Stimulated activated CD8-positive, alpha-beta memory T cell treated with anti-CD3 and anti-CD28 coated beads, Interleukin-15, amount 100 ng/mL, for 4 hours (primary cell): ENCODE results near the gene DGAT2.
"Not testable (repeated sequence)": the region's sequence is repeated elsewhere in the genome, so short reads cannot be mapped to it uniquely, and the experiment has no call there.

Experiments used
- DNase-seq, 2 donors: peaks; one replicate each; pipeline ENCODE4 v3.0.0-alpha.2; 2020; ENCODE audit warnings: low read depth in 2 of 2

DGAT2 gene

GRCh38 chr11:75768112-75768908 is at the start of gene DGAT2:
DGAT2 (plus strand) TSS chr11:75768778; CDS start chr11:75768992, 214 bp downstream.
- DNase-seq, result peak; percentile 41 to 50

- DNase-seq, result no peak
Measured at GRCh38 chr11:75719340-75720239, 49.0 kb upstream of the DGAT2 start.

GRCh38 chr11:75720639-75721038 is 47.9 kb upstream of the DGAT2 start:
- no peak for DNase-seq

- DNase-seq, result no peak
Measured at GRCh38 chr11:75721852-75722668, 46.5 kb upstream of the DGAT2 start.

GRCh38 chr11:75722669-75723042 is 45.9 kb upstream of the DGAT2 start:
- no peak for DNase-seq

- no peak for DNase-seq
Measured at GRCh38 chr11:75725547-75726320, 42.8 kb upstream of the DGAT2 start.

GRCh38 chr11:75728992-75729391 is 39.6 kb upstream of the DGAT2 start:
- no peak for DNase-seq

- no peak for DNase-seq
Measured at GRCh38 chr11:75731095-75731494, 37.5 kb upstream of the DGAT2 start.

- no peak for DNase-seq
Measured at GRCh38 chr11:75733071-75733430, 35.5 kb upstream of the DGAT2 start.

- no peak for DNase-seq
Measured at GRCh38 chr11:75733431-75734107, 35.0 kb upstream of the DGAT2 start.

GRCh38 chr11:75734491-75735180 is 33.9 kb upstream of the DGAT2 start:
- no peak for DNase-seq

- DNase-seq, result no peak
Measured at GRCh38 chr11:75735181-75735845, 33.3 kb upstream of the DGAT2 start.

GRCh38 chr11:75737314-75737713 is 31.3 kb upstream of the DGAT2 start:
- no peak for DNase-seq

GRCh38 chr11:75740681-75741080 is 27.9 kb upstream of the DGAT2 start:
- no peak for DNase-seq

GRCh38 chr11:75743159-75743558 is 25.4 kb upstream of the DGAT2 start:
- not testable (repeated sequence) for DNase-seq

- no peak for DNase-seq
Measured at GRCh38 chr11:75743711-75744563, 24.6 kb upstream of the DGAT2 start.

- DNase-seq, result no peak
Measured at GRCh38 chr11:75745807-75746206, 22.8 kb upstream of the DGAT2 start.

GRCh38 chr11:75748729-75749273 is 19.8 kb upstream of the DGAT2 start:
- not testable (repeated sequence) for DNase-seq
